Muscle of back (tissue), 11 donors: ENCODE results near the gene GPX3. TPM values are rescaled to one million over a fixed set of nuclear protein-coding genes. Genes with fewer than 3 reads are reported as not detected.
A peak's percentile ranks its signal among the peaks of the same experiment; 100 is the strongest.

ENCODE experiments used
- DNase-seq, 3 donors: peaks; one replicate each; pipeline versions ENCODE4 v3.0.0 to v3.0.0-alpha.2; 2013
- polyA plus RNA-seq, 10 donors: library from polyadenylated mRNA; unstranded; fragments of 120-200 nt; gene quantifications; one replicate each; pipeline ENCODE4 v1.2.1, GENCODE V29; 2013; ENCODE audit not compliant: insufficient read length in 10 of 10

GPX3 gene
- polyA plus RNA-seq, 10 donors = 27.9 to 119 (median 61.5) TPM

DNA sequence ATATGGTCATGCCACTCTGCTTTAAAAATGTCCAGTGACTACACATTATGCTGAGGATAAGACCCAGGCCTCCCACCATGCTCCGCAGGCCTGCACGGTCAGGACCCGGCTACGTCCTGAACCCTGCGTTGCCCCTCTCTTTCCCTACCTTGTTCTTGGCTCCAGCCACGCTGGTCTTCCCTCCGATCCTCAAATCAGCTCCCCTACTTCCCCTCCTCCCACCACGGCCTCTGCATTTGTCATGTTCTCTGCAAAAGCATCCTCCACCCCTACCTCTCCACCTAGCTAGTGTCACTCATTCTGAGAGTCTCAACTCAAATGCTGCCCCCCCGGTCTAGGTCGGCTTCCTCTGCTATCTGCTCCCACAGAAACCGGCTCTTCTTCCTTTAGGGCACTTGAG is 11.2 kb downstream of the GPX3 start:
- no peak for DNase-seq

- DNase-seq = no peak
Measured at GRCh38 chr5:151033217-151033934, 13.0 kb downstream of the GPX3 start.

- DNase-seq = no peak
Measured at GRCh38 chr5:151034422-151035379, 14.3 kb downstream of the GPX3 start.

DNA sequence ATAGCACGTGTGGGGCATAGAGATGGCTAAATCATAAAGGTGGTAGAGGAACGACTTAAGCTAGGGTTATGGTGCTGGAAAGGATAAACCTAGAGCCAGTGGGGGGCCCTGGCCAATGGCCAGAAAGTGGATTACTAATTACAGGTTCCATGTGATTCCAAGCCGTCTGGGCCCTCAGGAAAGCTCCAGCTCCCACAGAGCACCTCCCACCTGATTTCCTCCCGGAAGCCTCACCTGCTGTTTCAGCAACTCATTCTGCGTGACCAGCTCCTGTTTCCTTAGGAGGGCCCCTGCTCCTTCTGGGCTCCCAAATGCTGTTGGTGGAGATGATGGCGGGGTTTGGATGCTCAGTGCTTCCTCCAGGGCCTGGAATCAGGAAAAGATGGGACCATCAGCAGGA is 16.2 kb downstream of the GPX3 start:
- DNase-seq = no peak

GRCh38 chr5:151037561-151038411 is 17.4 kb downstream of the GPX3 start:
- peak in 2 of 3 donors; percentile 67 to 79 for DNase-seq

DNA sequence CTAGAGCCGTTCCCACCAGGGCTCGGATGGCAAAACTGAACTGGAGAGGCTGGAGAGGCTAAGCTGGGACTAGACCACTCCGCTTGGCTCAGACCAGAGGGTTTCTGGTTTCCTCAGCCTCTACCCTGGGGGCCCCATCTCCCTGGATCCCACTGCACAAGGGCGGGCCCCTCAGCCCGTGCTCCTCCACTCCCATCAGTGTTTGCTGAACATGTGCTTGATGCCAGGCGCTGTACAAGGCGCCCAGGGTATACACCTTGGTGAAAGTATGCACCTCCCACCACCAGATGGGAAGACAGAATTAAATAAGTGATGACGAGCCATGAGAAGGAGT is 18.0 kb downstream of the GPX3 start:
- no peak for DNase-seq

- DNase-seq = no peak
Measured at GRCh38 chr5:151038801-151039238, 18.4 kb downstream of the GPX3 start.

GRCh38 chr5:151039665-151040064 is 19.3 kb downstream of the GPX3 start:
- no peak for DNase-seq

DNA sequence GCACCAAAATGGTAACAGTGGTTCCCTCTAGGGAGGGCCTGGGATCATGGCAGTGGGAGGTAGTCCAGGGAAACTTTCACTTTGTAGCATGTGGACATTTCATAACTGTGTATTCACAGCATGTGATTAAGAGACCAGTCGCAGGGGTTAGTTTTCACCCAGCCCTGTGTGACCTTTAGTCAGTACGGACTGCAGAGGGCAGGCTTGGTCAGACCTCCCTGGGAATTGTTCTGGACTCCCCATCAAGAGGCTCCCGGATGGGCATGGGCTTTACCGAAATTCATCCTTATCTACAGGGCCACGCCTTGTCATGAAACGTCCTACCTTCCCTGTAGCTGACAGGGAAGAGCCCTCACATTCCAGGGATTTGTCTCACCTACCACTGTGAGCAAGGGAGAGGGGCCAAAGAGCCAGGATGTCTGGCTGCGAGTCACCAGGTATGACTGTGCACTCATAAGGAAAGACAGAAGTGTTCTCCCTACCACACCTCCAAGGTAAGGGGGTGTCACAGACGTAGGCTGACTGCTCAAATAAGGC is 19.9 kb downstream of the GPX3 start:
- no peak for DNase-seq

- no peak for DNase-seq
Measured at GRCh38 chr5:151041577-151042268, 21.3 kb downstream of the GPX3 start.

DNA sequence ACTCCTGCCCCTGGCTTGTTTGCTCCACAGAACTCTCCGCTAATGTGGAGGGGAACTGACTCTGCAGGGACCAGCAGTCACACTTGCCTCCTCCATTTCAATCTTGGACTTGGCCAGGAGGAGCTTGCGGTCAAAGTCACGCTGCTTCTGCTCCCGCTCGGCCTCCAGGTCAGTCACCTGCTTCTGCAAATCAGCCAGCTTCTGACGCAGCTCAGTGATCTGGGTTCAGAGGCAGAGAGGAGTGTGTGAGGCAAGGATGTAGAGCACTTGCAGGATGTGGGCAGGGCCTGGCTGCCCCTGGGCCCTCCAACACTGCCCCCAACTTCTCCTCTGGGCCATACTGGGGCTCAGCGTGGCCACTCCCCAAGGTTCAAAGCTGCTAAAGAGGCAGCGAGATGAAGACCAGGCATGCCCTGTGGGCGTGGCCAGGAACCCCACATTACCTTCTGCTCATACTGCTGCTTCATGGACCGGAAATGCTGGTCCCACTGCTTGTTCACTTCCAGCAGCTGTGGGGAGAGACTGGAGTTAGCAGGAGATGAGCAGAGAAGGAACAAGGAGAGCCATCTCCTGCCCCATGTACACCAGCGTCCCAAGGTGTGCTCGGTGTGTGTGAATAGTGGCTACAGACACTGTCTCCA is 22.2 kb downstream of the GPX3 start:
- DNase-seq = no peak

DNA sequence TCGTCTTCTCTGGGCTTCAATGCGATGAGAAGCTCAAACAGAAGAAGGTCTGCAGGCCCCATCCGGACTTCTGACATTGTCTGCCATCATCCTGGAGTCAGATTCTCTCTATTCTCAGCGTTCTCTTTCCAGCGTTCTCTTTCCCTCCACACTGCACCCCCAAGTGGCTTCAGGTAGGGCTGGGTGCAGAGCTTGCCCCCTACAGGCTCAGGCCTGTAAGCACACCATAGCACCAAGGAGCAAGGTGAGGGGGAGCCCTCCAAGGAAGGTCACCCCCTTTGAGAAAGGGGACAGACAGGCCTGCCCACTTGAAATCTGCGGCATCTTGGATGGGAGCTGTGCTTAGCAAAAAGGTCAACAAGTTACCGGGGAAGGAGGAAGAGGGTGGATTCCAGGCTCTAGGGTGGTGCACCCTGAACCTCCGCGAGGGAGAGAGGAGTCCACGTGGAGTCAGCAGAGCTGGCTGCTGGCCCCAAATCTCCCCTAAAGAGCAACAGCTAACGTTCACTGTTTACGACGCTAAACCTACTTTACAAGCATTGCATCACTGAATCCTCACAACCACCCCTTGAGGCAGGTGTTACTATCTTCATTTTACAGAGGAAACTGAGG is 27.5 kb downstream of the GPX3 start:
- peak in 1 of 3 donors; percentile 47 for DNase-seq

DNA sequence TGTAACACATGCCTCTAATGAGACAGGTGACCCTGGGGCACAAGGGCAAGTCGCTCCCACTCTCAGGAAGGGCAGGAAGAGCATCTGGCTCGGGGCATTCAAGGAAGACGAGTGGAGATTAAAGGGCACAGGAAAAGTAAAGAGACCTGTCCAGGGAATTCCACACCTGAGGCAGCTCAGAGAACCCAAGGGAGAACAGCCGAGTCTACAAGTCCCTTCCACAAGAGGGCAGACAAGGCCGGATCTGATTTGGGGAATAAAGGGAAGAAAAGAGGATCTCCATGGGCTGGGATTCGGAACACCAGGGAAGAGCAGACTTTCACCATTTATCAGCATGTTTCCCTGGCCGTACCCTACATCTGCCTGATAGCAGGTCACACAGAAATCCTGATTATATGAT is 28.1 kb downstream of the GPX3 start:
- DNase-seq = no peak

- peak; percentile 69 to 87 (median 82) for DNase-seq
Measured at GRCh38 chr5:151051066-151051930, 30.9 kb downstream of the GPX3 start.

GRCh38 chr5:151051931-151052608 is 31.7 kb downstream of the GPX3 start:
- peak in 1 of 3 donors; percentile 35 for DNase-seq

DNA sequence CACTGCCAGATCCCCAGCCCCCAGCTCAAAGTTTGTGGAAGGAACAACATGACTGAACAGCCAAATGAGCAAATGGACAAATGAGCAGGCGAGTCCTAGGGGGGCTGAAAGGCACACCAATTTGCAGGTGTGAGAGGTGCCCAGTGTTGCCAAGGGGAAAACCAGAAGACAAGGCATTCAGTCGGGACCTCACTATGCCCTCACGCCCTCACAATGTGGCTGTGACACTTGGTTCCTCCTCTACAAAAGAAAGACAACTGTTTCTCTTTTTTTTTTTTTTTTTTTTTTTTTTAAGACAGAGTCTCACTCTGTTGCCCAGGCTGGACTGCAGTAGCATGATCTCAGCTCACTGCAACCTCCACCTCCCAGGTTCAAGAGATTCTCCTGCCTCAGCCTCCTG is 32.4 kb downstream of the GPX3 start:
- DNase-seq = no peak

DNA sequence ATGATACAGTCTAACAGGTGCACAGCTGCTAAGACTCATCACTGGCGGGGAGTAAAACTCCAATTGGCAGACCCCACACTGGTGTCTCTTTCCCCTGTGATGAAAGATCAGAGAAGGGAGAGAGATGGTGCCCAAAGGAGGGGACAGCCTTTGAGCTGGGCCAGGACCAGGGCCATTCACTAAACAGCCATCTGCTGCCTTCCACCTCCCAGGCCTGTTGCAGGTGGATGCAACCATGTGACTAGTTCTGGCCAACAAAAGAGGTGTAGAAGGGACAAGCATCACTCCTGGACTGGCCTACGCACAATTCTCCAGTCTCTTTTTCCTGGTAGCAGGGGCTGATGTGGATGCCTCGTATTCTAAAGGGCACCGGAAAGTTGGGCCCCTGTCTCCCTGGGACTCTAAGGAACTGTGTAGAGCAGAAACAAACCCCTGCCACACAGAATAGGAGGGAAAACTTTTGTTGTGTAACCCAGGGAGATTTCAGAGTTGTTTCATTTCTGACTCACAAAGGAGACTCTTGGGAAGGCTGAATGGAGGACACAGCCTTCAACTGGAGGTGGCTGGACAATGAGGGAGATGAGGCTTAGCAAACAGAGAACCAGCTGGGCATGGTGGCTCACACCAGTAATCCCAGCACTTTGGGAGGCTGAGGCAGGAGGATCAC is 33.5 kb downstream of the GPX3 start:
- no peak for DNase-seq

GRCh38 chr5:151054709-151055108 is 34.3 kb downstream of the GPX3 start:
- DNase-seq = no peak
